Pulmonary artery endothelial cell (primary cell): ENCODE results near the gene SHISAL1. TPM values are rescaled to one million over a fixed set of nuclear protein-coding genes. Genes with fewer than 3 reads are reported as not detected.

ENCODE experiments used
- DNase-seq: peaks from one replicate; pipeline ENCODE4 v3.0.0-alpha.2; 2011; ENCODE audit warnings: low read depth, low spot score
- total RNA-seq: library from RNA; depleted of rRNA; stranded (reverse); fragments of >200 nt; gene quantifications from 2 replicates; pipeline ENCODE4 v1.2.3, GENCODE V29; 2014

The SHISAL1 gene
- total RNA-seq, 1 donor from 2014 or later, result under 0.01 TPM

- DNase-seq, result no peak
These were observed 118.2 kb downstream of the SHISAL1 start for GRCh38 chr22:44194569-44194968.

Other genes with a start within 250 kb of the SHISAL1 start
- not detected in 2 replicates for gene PARVG, start 132.0 kb downstream of the SHISAL1 start, total RNA-seq
- 18.7 TPM in 2 replicates for gene RTL6, start 185.3 kb upstream of the SHISAL1 start, total RNA-seq